HUES64 (cell line): ENCODE measurements around the gene SFMBT1. TPM values are rescaled to one million over a fixed set of nuclear protein-coding genes. Genes with fewer than 3 reads are reported as not detected.

Experiments
- H3K27ac ChIP-seq: 2 replicates; pipeline ENCODE4 v1.7.0; 2013; ENCODE audit warnings: low read depth, low read length, inconsistent platforms
- H3K27me3 ChIP-seq: 2 replicates; pipeline ENCODE4 v1.6.1; 2013; ENCODE audit warnings: mild to moderate bottlenecking, low read length; ENCODE audit not compliant: insufficient read depth
- H3K36me3 ChIP-seq: 2 replicates; pipeline ENCODE4 v1.6.1; 2013; ENCODE audit warnings: mild to moderate bottlenecking, low read length; ENCODE audit not compliant: insufficient read depth
- H3K4me1 ChIP-seq: 2 replicates; pipeline ENCODE4 v1.6.1; 2013; ENCODE audit warnings: mild to moderate bottlenecking, low read length, moderate library complexity; ENCODE audit not compliant: insufficient read depth
- H3K4me3 ChIP-seq: 2 replicates; pipeline ENCODE4 v1.5.1; 2013; ENCODE audit warnings: mild to moderate bottlenecking, low read length, moderate library complexity
- H3K9ac ChIP-seq: 2 replicates; pipeline ENCODE4 v1.6.1; 2013; ENCODE audit warnings: mild to moderate bottlenecking, low read depth, low read length
- H3K9me3 ChIP-seq: 2 replicates; pipeline ENCODE4 v1.6.1; 2013; ENCODE audit warnings: low read depth, low read length; ENCODE audit not compliant: insufficient read depth
- WGBS: fragments of 150-250, 120-280 bp; methylation state at CpG from one replicate; pipeline ENCODE4 v1.1.7; 2013; ENCODE audit warnings: missing lambda C conversion rate; 5-methylcytosine and 5-hydroxymethylcytosine counted together
- polyA plus RNA-seq, 2 experiments: library from polyadenylated mRNA; stranded (reverse); fragments of 50-300 nt; gene quantifications; one replicate each; pipeline ENCODE4 v1.2.3, GENCODE V29; 2013

The SFMBT1 gene, protein sequence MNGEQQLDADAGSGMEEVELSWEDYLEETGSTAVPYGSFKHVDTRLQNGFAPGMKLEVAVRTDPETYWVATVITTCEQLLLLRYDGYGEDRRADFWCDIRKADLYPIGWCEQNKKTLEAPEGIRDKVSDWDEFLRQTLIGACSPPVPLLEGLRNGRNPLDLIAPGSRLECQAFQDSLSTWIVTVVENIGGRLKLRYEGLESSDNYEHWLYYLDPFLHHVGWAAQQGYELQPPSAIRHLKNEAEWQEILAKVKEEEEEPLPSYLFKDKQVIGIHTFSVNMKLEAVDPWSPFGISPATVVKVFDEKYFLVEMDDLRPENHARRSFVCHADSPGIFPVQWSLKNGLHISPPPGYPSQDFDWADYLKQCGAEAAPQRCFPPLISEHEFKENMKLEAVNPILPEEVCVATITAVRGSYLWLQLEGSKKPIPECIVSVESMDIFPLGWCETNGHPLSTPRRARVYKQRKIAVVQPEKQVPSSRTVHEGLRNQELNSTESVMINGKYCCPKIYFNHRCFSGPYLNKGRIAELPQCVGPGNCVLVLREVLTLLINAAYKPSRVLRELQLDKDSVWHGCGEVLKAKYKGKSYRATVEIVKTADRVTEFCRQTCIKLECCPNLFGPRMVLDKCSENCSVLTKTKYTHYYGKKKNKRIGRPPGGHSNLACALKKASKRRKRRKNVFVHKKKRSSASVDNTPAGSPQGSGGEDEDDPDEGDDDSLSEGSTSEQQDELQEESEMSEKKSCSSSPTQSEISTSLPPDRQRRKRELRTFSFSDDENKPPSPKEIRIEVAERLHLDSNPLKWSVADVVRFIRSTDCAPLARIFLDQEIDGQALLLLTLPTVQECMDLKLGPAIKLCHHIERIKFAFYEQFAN
- polyA plus RNA-seq (2013, experiment 1 of 2), result 9.1 TPM
- 9.3 TPM for polyA plus RNA-seq (2013, experiment 2 of 2)

DNA sequence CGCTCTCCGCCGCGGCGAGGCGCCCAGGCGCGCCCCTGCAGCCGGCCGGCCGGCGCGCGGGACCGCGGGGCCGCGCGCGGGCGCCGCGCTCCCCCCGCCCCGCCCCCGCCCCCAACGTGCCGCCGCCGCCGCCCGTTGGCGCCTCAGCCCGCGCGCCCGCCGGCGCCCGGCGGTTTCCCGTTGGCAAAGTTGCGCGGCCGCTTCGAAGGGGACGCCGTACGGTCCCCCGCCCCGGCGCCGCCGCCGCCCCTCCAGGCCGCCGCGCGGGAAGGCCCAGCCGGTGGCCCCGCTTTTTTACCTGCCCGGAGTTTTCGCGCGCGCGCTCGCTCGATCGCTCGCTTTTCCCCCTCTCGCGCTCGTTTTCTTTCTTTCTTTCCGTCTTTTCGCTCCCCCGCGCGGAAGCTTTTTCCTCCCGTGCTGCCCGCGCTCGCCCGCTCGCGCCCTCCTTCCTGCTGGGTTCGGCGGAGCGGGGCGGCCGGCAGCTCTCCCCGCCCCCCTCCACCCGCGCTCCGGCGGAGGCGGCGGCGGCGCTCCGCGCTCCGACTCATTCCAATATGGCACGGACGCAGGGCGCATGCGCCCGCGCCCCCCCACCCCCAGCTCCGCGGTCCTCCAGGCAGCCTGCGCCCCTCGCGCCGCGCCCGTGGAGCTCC lies at the start of gene SFMBT1:
Gene SFMBT1, minus strand, starts transcription at position 556 of the 653 bp plus-strand sequence. CDS start 76,945 bp downstream, outside the sequence.
- Histone ChIP-seq H3K4me3 (peak within 1 kb of the TSS; percentile 69), H3K27ac (peak within 1 kb of the TSS; percentile 29; the same call in 1 of the 2 replicates), H3K36me3 (no peaks in the 10 kb centered on the region), H3K9ac (peak within 1 kb of the TSS; percentile 82), H3K4me1 (0 out of 2 replicates have a peak, but pooled peaks cover 4% of the 10 kb centered on the region), H3K27me3 (peaks cover 52% of the 10 kb centered on the region), H3K9me3 (no peaks in the 10 kb centered on the region)
- WGBS, result under 1% methylated on average over 115 of the region's 117 CpGs

GRCh38 chr3:53092942-53093341 lies 47.1 kb upstream of the SFMBT1 start:
- Histone ChIP-seq H3K4me3 (no peak overlapping the region), H3K27ac (no peak overlapping the region), H3K27me3 (no peaks in the 10 kb centered on the region), H3K9me3 (no peaks in the 10 kb centered on the region), H3K36me3 (peaks cover 37% of the 10 kb centered on the region), H3K4me1 (no peaks in the 10 kb centered on the region), H3K9ac (no peak overlapping the region)
- 90% methylated on average over 2 of the region's 2 CpGs for WGBS

- WGBS, result 96% methylated on average over 11 of the region's 11 CpGs
- no peaks in the 10 kb centered on the region for H3K27me3 ChIP-seq
- H3K9ac ChIP-seq, result no peak overlapping the region
- H3K9me3 ChIP-seq, result no peaks in the 10 kb centered on the region
- no peak overlapping the region for H3K27ac ChIP-seq
- no peak overlapping the region for H3K4me3 ChIP-seq
- H3K36me3 ChIP-seq, result peaks cover 31% of the 10 kb centered on the region
- H3K4me1 ChIP-seq, result no peaks in the 10 kb centered on the region
Observed at GRCh38 chr3:53092216-53092615, 46.3 kb upstream of the SFMBT1 start.

- no peak overlapping the region for H3K4me3 ChIP-seq
- no peak overlapping the region for H3K27ac ChIP-seq
- no peaks in the 10 kb centered on the region for H3K4me1 ChIP-seq
- WGBS, result 94% methylated on average over 5 of the region's 5 CpGs
- no peak overlapping the region for H3K9ac ChIP-seq
- H3K36me3 ChIP-seq, result peaks cover 29% of the 10 kb centered on the region
- no peaks in the 10 kb centered on the region for H3K27me3 ChIP-seq
- no peaks in the 10 kb centered on the region for H3K9me3 ChIP-seq
Observed at GRCh38 chr3:53091011-53091410, 45.1 kb upstream of the SFMBT1 start.

DNA sequence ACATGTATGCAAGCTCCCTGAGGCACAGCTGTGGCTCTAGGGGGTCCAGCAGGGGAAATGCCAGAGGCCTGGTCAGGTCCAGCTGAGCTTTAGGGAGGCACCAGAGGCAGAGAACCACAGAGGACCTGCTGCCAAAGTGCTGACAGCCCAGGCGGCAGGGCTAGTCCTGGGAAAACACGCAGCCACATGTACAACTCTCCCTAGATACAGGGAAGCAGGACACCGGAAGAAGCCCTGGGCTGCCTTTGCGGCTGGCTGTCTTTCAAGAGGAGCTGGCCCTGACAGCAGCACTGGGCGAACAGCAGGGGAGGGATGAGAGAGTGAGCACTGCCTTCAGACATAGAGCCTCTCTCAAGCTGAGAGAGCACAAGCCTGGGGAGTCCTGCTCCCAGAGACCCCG lies 43.6 kb upstream of the SFMBT1 start:
- Histone ChIP-seq H3K27me3 (no peaks in the 10 kb centered on the region), H3K9me3 (no peaks in the 10 kb centered on the region), H3K36me3 (peaks cover 24% of the 10 kb centered on the region), H3K4me1 (no peaks in the 10 kb centered on the region), H3K4me3 (no peak overlapping the region), H3K27ac (no peak overlapping the region), H3K9ac (no peak overlapping the region)
- 93% methylated on average over 6 of the region's 6 CpGs for WGBS

DNA sequence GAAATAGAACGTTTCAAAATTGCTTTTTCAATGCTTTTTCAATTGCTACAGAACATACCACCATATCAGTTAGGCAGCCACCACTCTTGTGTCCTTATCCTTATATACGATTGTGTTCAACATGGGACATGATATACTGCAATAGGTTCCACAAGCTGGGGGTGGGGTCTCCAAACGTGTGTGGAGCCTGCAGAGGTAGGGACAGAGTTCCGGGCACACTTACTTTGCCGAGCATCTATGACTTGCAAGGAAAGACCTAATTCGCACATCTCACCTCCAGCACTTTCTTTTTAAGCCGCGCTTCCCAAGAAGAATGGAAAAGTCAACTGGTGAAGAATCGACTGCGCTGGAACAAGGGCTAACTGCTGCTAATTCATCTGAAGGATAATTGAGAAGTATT lies 39.6 kb upstream of the SFMBT1 start:
- Histone ChIP-seq H3K4me1 (no peaks in the 10 kb centered on the region), H3K9me3 (no peaks in the 10 kb centered on the region), H3K27ac (no peak overlapping the region), H3K27me3 (no peaks in the 10 kb centered on the region), H3K36me3 (no peaks in the 10 kb centered on the region; the same call in 1 of the 2 replicates), H3K4me3 (no peak overlapping the region), H3K9ac (no peak overlapping the region)
- 90% methylated on average over 10 of the region's 10 CpGs for WGBS

DNA sequence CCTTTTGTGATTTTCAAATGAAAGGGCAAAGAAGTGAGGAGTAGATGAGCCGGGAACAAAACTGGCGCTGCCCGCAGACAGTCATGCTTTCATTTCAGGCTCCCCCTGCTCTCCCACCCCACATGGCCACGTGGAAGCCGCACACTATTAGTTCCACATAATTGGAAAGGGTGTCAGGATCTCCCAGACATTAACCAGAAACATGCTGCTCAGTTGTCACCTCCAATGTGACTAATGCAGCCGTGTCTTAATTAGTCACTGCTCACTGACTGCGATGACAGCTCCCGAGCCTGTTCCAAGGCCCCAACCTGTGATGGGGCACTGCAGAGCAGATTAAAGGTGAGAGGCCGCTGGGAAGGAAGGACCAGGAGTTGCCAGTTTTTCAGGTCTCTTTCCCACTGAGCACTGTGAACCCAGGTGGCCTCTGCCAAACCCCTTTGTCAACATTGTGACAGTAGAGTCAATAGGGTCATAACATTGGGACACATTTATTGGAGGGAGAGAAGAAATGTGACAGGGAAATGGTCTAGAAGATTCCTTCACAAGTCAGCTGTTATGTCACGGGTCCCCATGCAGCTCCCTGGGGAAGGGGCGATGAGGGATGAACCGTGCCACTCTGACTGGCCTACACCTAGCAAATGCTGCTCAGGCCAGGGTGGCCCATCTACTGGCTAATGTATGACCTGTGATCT lies 38.6 kb upstream of the SFMBT1 start:
- Histone ChIP-seq H3K9me3 (no peaks in the 10 kb centered on the region), H3K9ac (no peak overlapping the region), H3K4me3 (no peak overlapping the region), H3K4me1 (no peaks in the 10 kb centered on the region), H3K27ac (no peak overlapping the region), H3K36me3 (no peaks in the 10 kb centered on the region), H3K27me3 (no peaks in the 10 kb centered on the region)
- 91% methylated on average over 12 of the region's 12 CpGs for WGBS

DNA sequence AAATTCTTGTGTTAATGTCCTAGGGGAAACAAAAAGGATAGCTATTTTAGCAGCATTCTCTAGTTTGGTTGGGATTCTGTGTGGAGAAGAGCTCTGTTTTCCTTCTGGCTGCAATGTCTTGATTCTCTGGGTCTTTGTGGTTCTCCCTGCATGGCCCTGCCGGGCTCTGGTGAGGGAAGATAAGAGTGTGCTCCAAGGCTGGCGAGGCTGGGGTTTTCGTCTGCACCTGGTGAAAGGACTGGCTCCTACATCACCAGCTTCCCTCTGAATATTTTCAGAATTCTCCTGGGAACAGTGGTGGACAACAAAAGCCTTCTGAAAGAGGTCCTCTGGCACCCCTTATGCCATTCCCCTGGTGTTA lies 38.1 kb upstream of the SFMBT1 start:
- Histone ChIP-seq H3K36me3 (no peaks in the 10 kb centered on the region), H3K9me3 (no peaks in the 10 kb centered on the region), H3K27me3 (no peaks in the 10 kb centered on the region), H3K4me1 (no peaks in the 10 kb centered on the region), H3K4me3 (no peak overlapping the region), H3K27ac (no peak overlapping the region), H3K9ac (no peak overlapping the region)
- WGBS, result 81% methylated on average over 3 of the region's 3 CpGs

GRCh38 chr3:53083521-53083920 lies 37.6 kb upstream of the SFMBT1 start:
- no peaks in the 10 kb centered on the region for H3K9me3 ChIP-seq
- no peaks in the 10 kb centered on the region for H3K27me3 ChIP-seq
- H3K4me1 ChIP-seq, result no peaks in the 10 kb centered on the region
- H3K4me3 ChIP-seq, result no peak overlapping the region
- no peaks in the 10 kb centered on the region for H3K36me3 ChIP-seq
- H3K27ac ChIP-seq, result no peak overlapping the region
- WGBS, result 89% methylated on average over 8 of the region's 8 CpGs
- H3K9ac ChIP-seq, result no peak overlapping the region

- H3K4me3 ChIP-seq, result no peak overlapping the region
- no peaks in the 10 kb centered on the region for H3K36me3 ChIP-seq
- no peaks in the 10 kb centered on the region for H3K4me1 ChIP-seq
- no peak overlapping the region for H3K9ac ChIP-seq
- no peaks in the 10 kb centered on the region for H3K9me3 ChIP-seq
- no peak overlapping the region for H3K27ac ChIP-seq
- no peaks in the 10 kb centered on the region for H3K27me3 ChIP-seq
- WGBS, result 82% methylated on average over 8 of the region's 8 CpGs
Observed at GRCh38 chr3:53082736-53083135, 36.9 kb upstream of the SFMBT1 start.
